GM19468 (cell line): Measurements from ENCODE around the gene LAMA5.
A peak's percentile ranks its signal among the peaks of the same experiment; 100 is the strongest.

ENCODE experiments used
- ATAC-seq: cut with Tn5 transposase; IDR thresholded peaks from one replicate; pipeline ENCODE4 v1.9.1; 2021; ENCODE audit warnings: mild to moderate bottlenecking, moderate library complexity, moderate number of reproducible peaks; ENCODE audit not compliant: unreplicated experiment; ENCODE audit errors: extremely low read depth

LAMA5 gene

GRCh38 chr20:62350629-62351422 lies 16.3 kb downstream of the LAMA5 start:
- ATAC-seq = no peak

- no peak for ATAC-seq
These were observed 16.9 kb downstream of the LAMA5 start for GRCh38 chr20:62350098-62350628.

- no peak for ATAC-seq
These were observed 17.5 kb downstream of the LAMA5 start for GRCh38 chr20:62349556-62350097.

DNA sequence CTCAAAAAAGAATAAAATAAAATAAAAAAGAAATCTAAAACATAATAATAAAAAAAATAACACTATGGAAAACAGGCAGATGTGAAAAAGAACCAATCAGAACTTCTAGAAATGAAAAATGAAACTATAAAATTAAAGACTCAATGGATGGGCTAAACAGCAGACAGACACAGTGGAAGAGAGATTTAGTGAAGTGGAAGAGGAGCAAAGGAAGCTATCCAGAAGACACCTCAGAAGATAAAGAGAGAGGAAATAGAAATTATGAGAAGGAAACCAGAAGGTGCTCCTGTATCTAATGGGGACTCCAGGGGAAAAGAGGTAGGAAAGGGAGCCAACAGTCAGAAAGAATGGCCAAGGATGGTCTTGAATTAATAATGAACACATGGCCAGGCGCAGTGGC lies 18.5 kb downstream of the LAMA5 start:
- ATAC-seq = no peak

DNA sequence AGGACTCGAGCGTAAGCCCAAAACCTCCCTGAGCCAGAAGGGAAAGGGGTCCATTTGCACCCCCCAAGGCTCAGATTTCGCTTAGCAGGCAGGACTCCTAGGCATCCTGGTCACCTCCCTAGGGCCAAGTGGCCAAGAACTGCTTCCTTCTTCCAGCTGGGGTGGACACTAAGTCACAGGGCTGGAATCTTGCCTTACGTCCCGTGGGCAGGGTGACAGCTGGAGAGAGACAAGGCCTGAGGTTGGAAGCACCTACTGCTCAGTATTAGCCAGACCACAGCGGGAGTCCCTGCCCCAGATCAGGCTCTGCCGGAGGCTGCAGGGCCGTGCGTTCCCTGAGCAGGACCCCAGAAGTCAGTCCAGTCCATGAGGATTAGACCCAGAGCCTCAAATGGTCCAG lies 19.7 kb downstream of the LAMA5 start:
- ATAC-seq = no peak

GRCh38 chr20:62347151-62347404 lies 20.0 kb downstream of the LAMA5 start:
- no peak for ATAC-seq

GRCh38 chr20:62346398-62347150 lies 20.5 kb downstream of the LAMA5 start:
- no peak for ATAC-seq

- no peak for ATAC-seq
These were observed 21.3 kb downstream of the LAMA5 start for GRCh38 chr20:62345681-62346370.

- no peak for ATAC-seq
These were observed 22.3 kb downstream of the LAMA5 start for GRCh38 chr20:62344782-62345181.

DNA sequence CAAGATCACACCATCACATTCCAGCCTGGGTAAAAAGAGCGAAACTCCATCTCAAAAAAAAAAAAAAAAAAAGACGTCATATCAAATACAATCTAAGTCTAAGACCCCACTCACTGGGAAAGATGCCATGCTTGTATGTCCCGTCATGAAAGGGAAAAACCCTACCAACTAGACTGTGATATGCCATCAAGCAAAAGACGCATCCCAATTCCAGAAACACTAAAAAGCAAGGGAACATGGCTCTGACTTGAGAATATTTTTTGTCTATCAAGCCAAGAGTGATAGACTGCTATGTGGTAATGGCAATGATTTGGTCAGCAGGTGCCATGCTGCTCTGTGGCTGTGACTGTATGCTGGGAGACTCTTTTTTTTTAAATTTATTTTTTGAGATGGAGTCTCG lies 23.0 kb downstream of the LAMA5 start:
- ATAC-seq = no peak

- ATAC-seq = no peak
These were observed 24.2 kb downstream of the LAMA5 start for GRCh38 chr20:62342910-62343309.

DNA sequence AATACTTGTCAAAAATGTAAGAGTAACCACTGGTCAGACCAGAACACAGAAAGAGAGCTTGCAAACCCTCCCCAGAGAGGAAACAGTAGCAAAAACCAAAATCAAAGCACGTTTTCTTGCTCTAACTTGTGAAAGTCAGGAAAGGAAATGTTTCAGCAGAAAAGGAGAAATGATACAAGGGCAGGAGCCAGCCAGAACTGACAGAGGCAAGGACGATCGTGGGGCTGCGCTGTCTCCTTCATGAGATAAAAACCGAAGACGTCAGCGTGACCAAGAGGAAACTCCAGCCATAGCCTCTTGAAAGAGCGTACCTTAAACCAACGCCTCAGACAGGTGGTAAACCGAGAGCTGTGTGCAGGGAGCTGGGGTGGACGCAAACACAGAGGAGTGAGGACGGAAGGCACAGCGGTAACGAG lies 27.5 kb downstream of the LAMA5 start:
- ATAC-seq = peak; percentile 55

DNA sequence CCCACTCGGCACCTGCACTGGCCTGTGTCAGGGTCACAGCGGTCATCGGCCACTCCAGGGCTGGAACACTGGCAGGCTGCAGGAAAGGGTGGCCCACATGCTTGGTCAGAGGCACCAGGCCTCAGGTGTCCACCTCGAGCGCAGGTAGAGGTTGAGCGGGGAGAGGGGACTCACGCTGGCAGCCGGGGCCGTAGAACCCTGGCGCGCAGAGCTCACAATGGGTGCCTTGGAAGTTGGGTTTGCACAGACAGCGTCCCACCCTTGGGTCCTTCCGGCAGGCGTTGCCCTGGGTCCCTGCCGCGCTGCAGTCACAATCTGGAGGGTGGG lies 28.9 kb downstream of the LAMA5 start:
- no peak for ATAC-seq

DNA sequence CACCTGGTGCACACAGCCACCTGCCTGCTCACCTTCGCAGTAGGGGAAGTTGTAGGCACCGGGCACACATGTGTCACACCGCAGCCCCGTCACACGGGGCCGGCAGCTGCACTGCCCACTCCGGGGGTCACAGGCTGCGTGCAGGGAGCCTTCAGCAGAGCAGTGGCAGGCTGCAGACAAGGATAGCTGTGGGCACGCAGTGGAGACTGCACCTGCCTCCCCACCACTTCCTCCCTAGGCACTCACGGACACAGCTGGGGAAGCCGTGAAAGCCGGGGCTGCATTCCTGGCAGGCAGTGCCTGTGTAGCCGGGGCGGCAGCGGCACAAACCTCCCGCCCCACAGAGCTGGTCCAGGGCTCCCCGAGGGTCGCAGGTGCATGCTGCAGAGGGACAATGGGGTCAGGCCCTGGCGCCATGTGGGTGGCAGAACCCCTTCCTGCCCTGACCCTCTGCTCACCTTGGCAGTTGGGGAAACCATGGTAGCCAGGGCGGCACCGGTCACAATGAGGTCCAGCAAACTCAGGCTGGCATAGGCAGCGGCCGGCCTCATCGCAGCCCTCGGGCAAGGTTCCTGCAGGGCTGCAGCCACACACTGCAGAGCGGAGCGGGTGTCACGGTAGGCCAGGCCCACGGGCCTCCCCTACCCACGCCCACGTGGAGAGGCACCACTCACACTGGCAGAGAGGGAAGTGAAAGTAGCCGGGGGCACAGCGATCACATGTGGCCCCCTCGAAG lies 29.4 kb downstream of the LAMA5 start:
- no peak for ATAC-seq

DNA sequence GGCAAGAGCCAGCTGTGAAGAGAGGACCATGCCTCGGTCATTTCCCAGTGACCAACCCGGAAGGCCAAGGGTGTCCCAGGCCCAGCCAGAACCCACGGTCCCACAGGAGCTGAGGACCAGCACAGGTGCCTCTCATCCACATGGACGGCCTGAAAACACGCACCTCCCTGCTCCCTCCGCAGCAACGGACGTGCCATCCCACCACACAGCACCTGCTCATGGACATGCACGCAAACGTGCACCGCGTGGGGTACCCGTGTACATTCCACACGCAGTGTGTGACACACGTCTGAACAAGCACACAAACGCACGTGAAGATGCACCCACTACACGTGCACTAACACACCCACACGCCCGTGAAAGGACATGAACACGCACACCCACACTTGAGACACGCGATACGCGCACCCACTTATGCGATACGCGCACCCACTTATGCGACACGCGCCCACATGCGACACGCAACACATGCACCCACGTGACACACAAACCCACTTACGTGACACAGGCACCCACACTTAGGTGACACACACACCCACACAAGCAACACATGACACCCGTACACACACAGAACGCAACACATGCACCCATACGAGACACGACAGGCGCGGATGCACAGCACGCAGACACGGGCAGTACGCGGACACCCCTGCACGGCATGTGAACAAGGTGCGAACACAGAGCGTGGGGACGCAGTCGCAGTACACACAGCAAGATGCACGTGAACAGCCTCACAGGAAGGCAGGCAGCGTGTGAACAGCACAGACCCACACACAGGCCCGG lies 30.1 kb downstream of the LAMA5 start:
- no peak for ATAC-seq

GRCh38 chr20:62336329-62336728 lies 30.8 kb downstream of the LAMA5 start:
- no peak for ATAC-seq

- ATAC-seq = no peak
These were observed 31.6 kb downstream of the LAMA5 start for GRCh38 chr20:62335532-62335931.

GRCh38 chr20:62334881-62335280 lies 32.2 kb downstream of the LAMA5 start:
- no peak for ATAC-seq

DNA sequence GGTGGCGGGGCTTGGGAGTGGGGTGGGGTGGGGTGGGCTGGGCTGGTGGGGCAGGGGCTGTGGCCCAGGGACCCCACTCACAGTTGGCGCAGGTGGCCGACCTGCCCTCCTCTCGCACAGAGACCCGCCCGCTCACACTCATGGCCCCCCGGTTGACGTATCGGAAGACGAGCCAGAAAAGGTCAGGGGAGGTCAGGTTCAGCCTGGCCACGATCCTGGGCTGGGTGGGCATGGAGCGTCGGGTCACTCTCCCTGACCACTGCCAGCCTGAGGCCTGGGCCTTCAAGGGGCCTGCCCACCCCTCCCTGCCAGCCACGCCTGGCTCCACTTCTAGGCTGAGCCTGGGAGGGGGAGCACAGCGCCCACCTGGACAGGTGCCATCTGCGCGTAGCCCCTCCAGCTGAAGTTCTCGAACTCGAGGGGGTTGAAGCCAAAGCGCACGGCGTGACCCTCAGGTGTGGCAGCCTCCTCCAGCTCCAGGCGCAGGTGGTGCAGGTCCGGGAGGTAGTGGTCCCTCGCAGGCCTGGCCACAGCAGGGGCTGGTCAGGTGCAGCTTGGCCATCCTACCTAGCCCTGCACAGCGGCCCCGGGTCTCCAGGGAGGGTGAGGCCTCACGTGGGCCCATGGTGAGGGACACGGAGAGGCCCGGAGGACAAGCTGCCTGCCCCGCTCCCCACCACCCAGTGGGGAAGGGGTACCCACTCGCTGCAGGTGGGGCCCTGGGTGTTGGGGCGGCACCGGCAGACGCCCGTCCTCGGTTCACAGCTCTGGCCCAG lies 33.1 kb downstream of the LAMA5 start:
- ATAC-seq = no peak
